ENCODE results near the gene IFNAR2.

IFNAR2 gene

GRCh38 chr21:33203371-33203724 lies 26.4 kb upstream of the IFNAR2 start:
- no peak overlapping the region for H2AFZ ChIP-seq
- no peak overlapping the region for H3K4me2 ChIP-seq (ENCODE audit: low read length)
- no peaks in the 10 kb centered on the region for H3K79me2 ChIP-seq
- no peak overlapping the region for H3K9ac ChIP-seq
- TF ChIP-seq CTCF (IDR thresholded peaks at IDR 0.05): no peak
- no peaks in the 10 kb centered on the region for H3K27me3 ChIP-seq (ENCODE audit: control insufficient read depth, insufficient read depth, low read length)
- no peak overlapping the region for H3K27ac ChIP-seq
- no peaks in the 10 kb centered on the region for H3K36me3 ChIP-seq (ENCODE audit: control insufficient read depth, insufficient read depth, low read length)
- no peaks in the 10 kb centered on the region for H3K4me1 ChIP-seq
- no peaks in the 10 kb centered on the region for H3K9me3 ChIP-seq (ENCODE audit: control insufficient read depth, low read length)
- no peak overlapping the region for H3K4me3 ChIP-seq (ENCODE audit: low read depth, low read length)

- Histone ChIP-seq H3K9ac (no peak overlapping the region), H3K4me2 (ENCODE audit: low read length) (no peak overlapping the region), H3K79me2 (no peaks in the 10 kb centered on the region), H2AFZ (no peak overlapping the region), H3K36me3 (ENCODE audit: control insufficient read depth, insufficient read depth, low read length) (no peaks in the 10 kb centered on the region), H3K4me3 (ENCODE audit: low read depth, low read length) (no peak overlapping the region), H3K4me1 (no peaks in the 10 kb centered on the region), H3K27me3 (ENCODE audit: control insufficient read depth, insufficient read depth, low read length) (no peaks in the 10 kb centered on the region), H3K9me3 (ENCODE audit: control insufficient read depth, low read length) (no peaks in the 10 kb centered on the region), H3K27ac (no peak overlapping the region)
- TF ChIP-seq CTCF (IDR thresholded peaks at IDR 0.05): no peak
These were observed 24.3 kb upstream of the IFNAR2 start for GRCh38 chr21:33205476-33205875.

GRCh38 chr21:33206771-33207281 lies 22.9 kb upstream of the IFNAR2 start:
- H3K4me1 ChIP-seq: no peaks in the 10 kb centered on the region
- no peak for TF ChIP-seq CTCF (IDR thresholded peaks at IDR 0.05)

DNA sequence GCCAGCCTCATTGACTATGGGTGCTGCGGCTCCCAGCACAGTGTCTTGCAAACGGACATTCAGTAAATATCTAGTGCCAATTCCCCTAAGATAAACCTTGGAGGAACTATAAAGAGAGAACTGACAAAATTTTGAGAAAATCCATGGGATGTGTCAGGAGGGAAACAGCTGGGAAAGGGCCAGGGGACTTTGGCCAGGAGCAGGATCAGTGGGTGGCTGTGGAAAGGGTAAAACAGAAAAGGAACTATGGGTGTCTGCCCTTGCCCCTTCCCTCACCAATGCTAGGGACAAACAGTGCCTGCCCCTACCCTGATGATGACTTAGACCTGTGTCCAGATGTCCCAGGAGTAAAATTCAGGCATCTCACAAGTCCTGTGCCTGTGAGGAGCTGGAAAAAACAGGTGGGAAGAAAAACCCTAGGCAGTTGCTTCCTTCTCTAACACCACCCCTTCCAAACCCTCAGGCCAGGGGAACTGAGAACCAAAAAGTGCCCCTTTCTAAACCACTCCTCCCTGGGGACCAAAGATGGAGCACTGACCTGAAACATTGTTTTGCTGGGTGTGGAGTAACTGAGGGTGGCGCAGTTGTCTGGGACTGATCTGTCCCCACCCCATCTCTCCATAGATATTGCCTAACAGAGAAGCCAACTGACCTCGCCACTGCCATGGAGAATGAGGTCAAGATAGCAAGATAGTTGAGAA lies 22.1 kb upstream of the IFNAR2 start:
- Histone ChIP-seq H3K4me1 (no peaks in the 10 kb centered on the region), H3K27me3 (ENCODE audit: control insufficient read depth, insufficient read depth, low read length) (no peaks in the 10 kb centered on the region), H3K9ac (no peak overlapping the region), H3K79me2 (no peaks in the 10 kb centered on the region), H2AFZ (no peak overlapping the region), H3K4me3 (ENCODE audit: low read depth, low read length) (no peak overlapping the region), H3K9me3 (ENCODE audit: control insufficient read depth, low read length) (no peaks in the 10 kb centered on the region), H3K27ac (no peak overlapping the region), H3K36me3 (ENCODE audit: control insufficient read depth, insufficient read depth, low read length) (no peaks in the 10 kb centered on the region), H3K4me2 (ENCODE audit: low read length) (no peak overlapping the region)
- TF ChIP-seq CTCF (IDR thresholded peaks at IDR 0.05): no peak

More at GRCh38 chr21:33206771-33207281, 22.9 kb upstream of the IFNAR2 start:
- Histone ChIP-seq H3K4me3 (ENCODE audit: low read depth, low read length) (no peak overlapping the region), H3K27ac (no peak overlapping the region), H3K9ac (no peak overlapping the region), H3K4me2 (ENCODE audit: low read length) (no peak overlapping the region), H3K79me2 (no peaks in the 10 kb centered on the region), H2AFZ (no peak overlapping the region), H3K9me3 (ENCODE audit: control insufficient read depth, low read length) (no peaks in the 10 kb centered on the region), H3K27me3 (ENCODE audit: control insufficient read depth, insufficient read depth, low read length) (no peaks in the 10 kb centered on the region), H3K36me3 (ENCODE audit: control insufficient read depth, insufficient read depth, low read length) (no peaks in the 10 kb centered on the region)

DNA sequence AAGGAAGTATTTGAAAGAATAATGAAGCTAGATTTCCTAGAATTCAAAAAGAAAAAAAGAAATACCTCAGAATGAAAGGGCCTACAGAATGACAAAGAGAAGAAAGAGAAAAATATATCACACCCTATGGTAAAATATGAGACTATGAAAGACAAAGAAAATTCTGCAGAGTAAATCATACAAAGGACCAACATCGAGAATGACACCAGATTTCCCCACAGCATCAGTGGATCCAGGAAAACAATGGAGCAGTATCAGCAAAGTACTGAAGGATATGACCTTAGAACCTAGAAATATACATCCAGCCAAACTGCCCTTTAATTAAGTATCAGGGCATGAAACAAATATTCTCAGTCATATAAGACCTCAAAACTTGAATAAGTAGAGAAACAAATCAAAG lies 21.2 kb upstream of the IFNAR2 start:
- H2AFZ ChIP-seq: no peak overlapping the region
- no peaks in the 10 kb centered on the region for H3K79me2 ChIP-seq
- H3K36me3 ChIP-seq (ENCODE audit: control insufficient read depth, insufficient read depth, low read length): no peaks in the 10 kb centered on the region
- H3K4me3 ChIP-seq (ENCODE audit: low read depth, low read length): no peak overlapping the region
- no peaks in the 10 kb centered on the region for H3K27me3 ChIP-seq (ENCODE audit: control insufficient read depth, insufficient read depth, low read length)
- no peak overlapping the region for H3K27ac ChIP-seq
- no peak overlapping the region for H3K4me2 ChIP-seq (ENCODE audit: low read length)
- no peaks in the 10 kb centered on the region for H3K4me1 ChIP-seq
- H3K9ac ChIP-seq: no peak overlapping the region
- TF ChIP-seq CTCF (IDR thresholded peaks at IDR 0.05): no peak
- no peaks in the 10 kb centered on the region for H3K9me3 ChIP-seq (ENCODE audit: control insufficient read depth, low read length)
